HCT116 (cell line): ENCODE measurements around the gene ITPR1. TPM values are rescaled to one million over a fixed set of nuclear protein-coding genes. Genes with fewer than 3 reads are reported as not detected.

ENCODE experiments used
- ATAC-seq: fragments of 200-7000 bp; cut with Tn5 transposase; 2 replicates; pipeline ENCODE4 v1.9.1; 2020; ENCODE audit warnings: mild to moderate bottlenecking, moderate library complexity
- BruUV-seq: library from RNA; stranded (reverse); fragments of 400-500 nt; replicated peaks from 2 replicates; lab custom pipeline; 2021; lab: Mats Ljungman, UMichigan
- CTCF ChIA-PET: fragments of 300-600 bp; sonication (Branson Sonifier 250); formaldehyde crosslinking; loops from one replicate; lab custom pipeline; 2021; ENCODE audit warnings: antibody characterized with exemption; lab: Charles Lee
- POLR2A ChIA-PET: fragments of 300-600, 350-600 bp; sonication (Branson Sonifier 250); formaldehyde crosslinking; loops from one replicate; lab custom pipeline; 2021; ENCODE audit warnings: antibody characterized with exemption; lab: Charles Lee
- RAD21 ChIA-PET, 2 experiments: fragments of 300-600 bp; sonication (Branson Sonifier 250); formaldehyde crosslinking; loops; one replicate each; lab custom pipeline; 2023; ENCODE audit warnings: low total read pairs in 2 of 2; ENCODE audit not compliant: uncharacterized antibody in 2 of 2, unreplicated experiment in 2 of 2, low non-redundant PET in 1 of 2; lab: Charles Lee
- DNase-seq: peaks from one replicate; pipeline ENCODE4 v3.0.0-alpha.2; 2010; ENCODE audit warnings: low read depth, low spot score
- H2AFZ ChIP-seq: fragments of 200-600 bp; shearing (Covaris generic), sonication (generic); 2 replicates; pipeline ENCODE4 v1.6.1; 2017; ENCODE audit warnings: low read depth, mixed run types, mixed read lengths, antibody characterized with exemption, low read length; ENCODE audit not compliant: poor library complexity, severe bottlenecking
- H3K27ac ChIP-seq: 2 replicates; pipeline ENCODE4 v1.5.1; 2012; ENCODE audit warnings: low read depth, low read length
- H3K27me3 ChIP-seq: fragments of 200-600 bp; sonication (generic); 2 replicates; pipeline ENCODE4 v1.6.1; 2016; ENCODE audit warnings: mixed run types, low read length, mixed read lengths; ENCODE audit not compliant: insufficient read depth
- H3K36me3 ChIP-seq, 2 experiments: fragments of 200-500 bp in 1 of 2; fragments of 200-600 bp in 1 of 2; sonication (Bioruptor generic) in 1 of 2; sonication (generic) in 1 of 2; 2 replicates each; pipeline versions ENCODE4 v1.5.1 to v1.6.1; 2014 to 2016; ENCODE audit warnings: low read length in 2 of 2, inconsistent platforms in 1 of 2, mixed read lengths in 1 of 2, mixed run types in 1 of 2; ENCODE audit not compliant: insufficient read depth in 2 of 2, control insufficient read depth in 1 of 2
- H3K4me1 ChIP-seq, 2 experiments: fragments of 200-600 bp in 1 of 2; sonication (generic) in 1 of 2; 2 replicates each; pipeline versions ENCODE4 v1.5.1 to v1.6.1; 2012 to 2017; ENCODE audit warnings: low read length in 2 of 2, inconsistent platforms in 1 of 2, mild to moderate bottlenecking in 1 of 2, mixed read lengths in 1 of 2, mixed run types in 1 of 2, moderate library complexity in 1 of 2; ENCODE audit not compliant: insufficient read depth in 2 of 2, control insufficient read depth in 1 of 2
- H3K4me2 ChIP-seq: fragments of 200-600 bp; sonication (generic); 2 replicates; pipeline ENCODE4 v1.6.1; 2017; ENCODE audit warnings: mixed run types, low read length, mixed read lengths
- H3K4me3 ChIP-seq, 2 experiments: fragments of 200-600 bp in 1 of 2; sonication (generic) in 1 of 2; replicated peaks in 1 of 2; 2 replicates each; pipeline ENCODE4 v1.5.1; 2011 to 2016; ENCODE audit warnings: low read length in 2 of 2, control low read depth in 1 of 2, low read depth in 1 of 2, mild to moderate bottlenecking in 1 of 2, mixed read lengths in 1 of 2, mixed run types in 1 of 2
- H3K79me2 ChIP-seq: fragments of 200-600 bp; sonication (generic); 2 replicates; pipeline ENCODE4 v1.6.1; 2017; ENCODE audit warnings: mild to moderate bottlenecking, mixed run types, low read length, moderate library complexity, mixed read lengths; ENCODE audit not compliant: insufficient read depth
- H3K9ac ChIP-seq: fragments of 200-600 bp; sonication (generic); 2 replicates; pipeline ENCODE4 v1.6.1; 2016; ENCODE audit warnings: low read length, mixed read lengths
- H3K9me2 ChIP-seq: fragments of 200-600 bp; sonication (generic), shearing (Covaris generic); 2 replicates; pipeline ENCODE4 v1.6.1; 2017; ENCODE audit warnings: mixed run types, mild to moderate bottlenecking, moderate library complexity; ENCODE audit not compliant: insufficient read depth
- H3K9me3 ChIP-seq, 2 experiments: fragments of 200-500 bp in 1 of 2; fragments of 200-600 bp in 1 of 2; sonication (Bioruptor generic) in 1 of 2; sonication (generic) in 1 of 2; 2 replicates each; pipeline ENCODE4 v1.6.1; 2014 to 2017; ENCODE audit warnings: low read length in 2 of 2, mixed read lengths in 2 of 2, inconsistent platforms in 1 of 2, low read depth in 1 of 2, mild to moderate bottlenecking in 1 of 2, mixed run types in 1 of 2, moderate library complexity in 1 of 2; ENCODE audit not compliant: control insufficient read depth in 1 of 2, insufficient read depth in 1 of 2
- H4K20me1 ChIP-seq: fragments of 200-600 bp; sonication (generic), shearing (Covaris generic); 2 replicates; pipeline ENCODE4 v1.6.1; 2017; ENCODE audit warnings: mixed run types, mild to moderate bottlenecking, moderate library complexity; ENCODE audit not compliant: insufficient read depth
- CBX3 ChIP-seq: IDR thresholded peaks from 2 replicates; pipeline ENCODE4 v1.6.1; 2012; ENCODE audit warnings: low read depth
- CEBPB ChIP-seq: IDR thresholded peaks from 2 replicates; pipeline ENCODE4 v1.6.1; 2012; ENCODE audit warnings: low read depth
- EGR1 ChIP-seq: IDR thresholded peaks from 2 replicates; pipeline ENCODE4 v1.6.1; 2012; ENCODE audit warnings: low read depth
- ELF1 ChIP-seq: IDR thresholded peaks from 2 replicates; pipeline ENCODE4 v1.6.1; 2012; ENCODE audit warnings: low read depth, borderline replicate concordance
- EZH2 ChIP-seq: fragments of 200-600 bp; sonication (generic); IDR thresholded peaks from 2 replicates; pipeline ENCODE4 v1.6.1; 2017; ENCODE audit warnings: antibody characterized with exemption, mixed run types
- EZH2phosphoT487 ChIP-seq: fragments of 200-600 bp; IDR thresholded peaks from 2 replicates; pipeline ENCODE4 v1.6.1; 2018; ENCODE audit warnings: antibody characterized with exemption, borderline replicate concordance
- JUND ChIP-seq: IDR thresholded peaks from 2 replicates; pipeline ENCODE4 v1.6.1; 2012
- POLR2A ChIP-seq: IDR thresholded peaks from 2 replicates; pipeline ENCODE4 v1.7.0; 2011; ENCODE audit warnings: borderline replicate concordance; ENCODE audit not compliant: insufficient read depth, insufficient read length; ENCODE audit errors: extremely low read depth
- POLR2AphosphoS5 ChIP-seq: IDR thresholded peaks from 2 replicates; pipeline ENCODE4 v1.6.1; 2011; ENCODE audit warnings: mild to moderate bottlenecking, low read depth, low read length, moderate library complexity
- RAD21 ChIP-seq: IDR thresholded peaks from 2 replicates; pipeline ENCODE4 v1.6.1; 2012; ENCODE audit warnings: low read depth, mild to moderate bottlenecking
- YY1 ChIP-seq: IDR thresholded peaks from 2 replicates; pipeline ENCODE4 v1.6.1; 2011; ENCODE audit warnings: low read length, low read depth, moderate library complexity, mild to moderate bottlenecking; ENCODE audit not compliant: insufficient replicate concordance; ENCODE audit errors: extremely low read depth
- ZNF274 ChIP-seq: fragments of 200-500 bp; sonication (Bioruptor generic); IDR thresholded peaks from 2 replicates; pipeline ENCODE4 v1.6.1; 2014; ENCODE audit warnings: mild to moderate bottlenecking, low read depth, low read length, inconsistent platforms
- intact Hi-C: fragments of 100-400 bp; cut with micrococcal nuclease; formaldehyde crosslinking; loops from 2 replicates; pipeline ENCODE4 v1.10.0; 2022
- total RNA-seq: library from RNA; stranded (reverse); gene quantifications from one replicate; pipeline ENCODE4 v1.2.1, GENCODE V29; 2021; ENCODE audit not compliant: unreplicated experiment
- TF ChIP-seq, protein P1 (sequence below): IDR thresholded peaks from 2 replicates; pipeline ENCODE4 v1.6.1; 2012
- TF ChIP-seq, protein P2 (sequence below): IDR thresholded peaks from 2 replicates; pipeline ENCODE4 v1.6.1; 2012
- TF ChIP-seq, protein P3 (sequence below): IDR thresholded peaks from 2 replicates; pipeline ENCODE4 v1.6.1; 2012; ENCODE audit warnings: low read depth

ITPR1 gene
- total RNA-seq, 1 experiment from 2014 or later = 9.2 TPM

DNA sequence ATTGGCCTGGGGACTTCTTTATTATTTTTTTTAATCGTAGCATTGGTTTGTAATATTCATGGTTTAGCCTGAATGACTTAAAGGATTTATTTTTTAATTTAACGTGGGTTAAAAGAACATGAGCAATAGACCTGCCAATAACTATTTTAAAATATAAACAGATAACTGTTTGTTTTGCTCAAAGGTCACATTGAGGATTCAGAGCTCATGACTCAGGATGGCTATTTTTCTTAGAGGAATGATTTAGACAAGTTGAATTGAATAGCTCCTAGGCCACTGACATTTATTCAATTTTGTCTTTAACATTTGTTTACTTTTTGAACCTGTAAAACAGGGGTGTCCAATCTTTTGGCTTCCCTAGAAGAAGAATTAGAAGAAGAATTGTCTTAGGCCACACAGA lies 68.5 kb downstream of the ITPR1 start:
- H2AFZ ChIP-seq = no peak overlapping the region
- no peaks in the 10 kb centered on the region for H3K36me3 ChIP-seq
- H3K4me3 ChIP-seq = no peak overlapping the region
- no peaks in the 10 kb centered on the region for H3K27me3 ChIP-seq
- H3K4me2 ChIP-seq = no peak overlapping the region
- BruUV-seq = no TSS peak
- ChIA-PET RAD21 (no interaction called here), CTCF (no interaction called here), POLR2A (no interaction called here)
- TF ChIP-seq, protein P1, sequence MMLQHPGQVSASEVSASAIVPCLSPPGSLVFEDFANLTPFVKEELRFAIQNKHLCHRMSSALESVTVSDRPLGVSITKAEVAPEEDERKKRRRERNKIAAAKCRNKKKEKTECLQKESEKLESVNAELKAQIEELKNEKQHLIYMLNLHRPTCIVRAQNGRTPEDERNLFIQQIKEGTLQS = no peak
- TF ChIP-seq JUND = no peak
- TF ChIP-seq CBX3 = no peak
- no peak for TF ChIP-seq POLR2AphosphoS5
- TF ChIP-seq POLR2A = no peak
- TF ChIP-seq EZH2phosphoT487 = no peak
- no peak for TF ChIP-seq ELF1
- TF ChIP-seq EGR1 = no peak
- TF ChIP-seq RAD21 = no peak
- H3K9me3 ChIP-seq = no peaks in the 10 kb centered on the region
- H3K9ac ChIP-seq = no peak overlapping the region
- intact Hi-C loops = no loop called here
- no peaks in the 10 kb centered on the region for H3K9me2 ChIP-seq
- DNase-seq (no peak), ATAC-seq (no peak)
- H4K20me1 ChIP-seq = no peaks in the 10 kb centered on the region; the same call in 1 of the 2 replicates
- H3K79me2 ChIP-seq = no peaks in the 10 kb centered on the region
- H3K27ac ChIP-seq = no peak overlapping the region
- no peaks in the 10 kb centered on the region for H3K4me1 ChIP-seq

DNA sequence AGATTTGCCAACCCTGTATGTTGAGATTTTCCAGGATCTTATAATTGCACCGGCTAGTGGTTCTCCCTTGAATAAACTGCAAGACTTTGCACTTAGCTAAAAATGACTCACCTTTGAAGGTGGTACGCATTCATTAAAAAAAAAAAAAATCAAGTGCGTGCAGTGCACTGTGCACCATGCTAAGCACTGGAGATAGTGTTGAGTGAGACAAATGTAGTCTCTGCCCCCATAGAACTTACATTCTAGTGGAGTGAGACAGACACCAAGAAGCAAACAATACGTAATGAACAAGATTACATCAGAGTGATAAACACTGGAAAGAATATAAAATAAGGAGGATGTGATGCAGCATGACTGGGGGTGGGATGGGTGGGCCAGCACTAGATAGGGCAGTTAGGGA lies 69.4 kb downstream of the ITPR1 start:
- no TSS peak for BruUV-seq
- POLR2A ChIA-PET = no interaction called here
- no peak overlapping the region for H2AFZ ChIP-seq
- no peaks in the 10 kb centered on the region for H3K27me3 ChIP-seq
- no peak for DNase-seq
- no peaks in the 10 kb centered on the region for H3K79me2 ChIP-seq
- RAD21 ChIA-PET = no interaction called here
- no peaks in the 10 kb centered on the region for H3K9me3 ChIP-seq
- no peaks in the 10 kb centered on the region for H3K4me1 ChIP-seq
- intact Hi-C loops = no loop called here
- no peak overlapping the region for H3K9ac ChIP-seq
- no peaks in the 10 kb centered on the region for H3K9me2 ChIP-seq
- H3K36me3 ChIP-seq = no peaks in the 10 kb centered on the region
- ATAC-seq = no peak
- H4K20me1 ChIP-seq = no peaks in the 10 kb centered on the region; the same call in 1 of the 2 replicates
- CTCF ChIA-PET = no interaction called here
- no peak overlapping the region for H3K4me3 ChIP-seq
- TF ChIP-seq ZNF274 = no peak
- TF ChIP-seq, protein P2, sequence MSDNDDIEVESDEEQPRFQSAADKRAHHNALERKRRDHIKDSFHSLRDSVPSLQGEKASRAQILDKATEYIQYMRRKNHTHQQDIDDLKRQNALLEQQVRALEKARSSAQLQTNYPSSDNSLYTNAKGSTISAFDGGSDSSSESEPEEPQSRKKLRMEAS = no peak
- TF ChIP-seq, protein P3, sequence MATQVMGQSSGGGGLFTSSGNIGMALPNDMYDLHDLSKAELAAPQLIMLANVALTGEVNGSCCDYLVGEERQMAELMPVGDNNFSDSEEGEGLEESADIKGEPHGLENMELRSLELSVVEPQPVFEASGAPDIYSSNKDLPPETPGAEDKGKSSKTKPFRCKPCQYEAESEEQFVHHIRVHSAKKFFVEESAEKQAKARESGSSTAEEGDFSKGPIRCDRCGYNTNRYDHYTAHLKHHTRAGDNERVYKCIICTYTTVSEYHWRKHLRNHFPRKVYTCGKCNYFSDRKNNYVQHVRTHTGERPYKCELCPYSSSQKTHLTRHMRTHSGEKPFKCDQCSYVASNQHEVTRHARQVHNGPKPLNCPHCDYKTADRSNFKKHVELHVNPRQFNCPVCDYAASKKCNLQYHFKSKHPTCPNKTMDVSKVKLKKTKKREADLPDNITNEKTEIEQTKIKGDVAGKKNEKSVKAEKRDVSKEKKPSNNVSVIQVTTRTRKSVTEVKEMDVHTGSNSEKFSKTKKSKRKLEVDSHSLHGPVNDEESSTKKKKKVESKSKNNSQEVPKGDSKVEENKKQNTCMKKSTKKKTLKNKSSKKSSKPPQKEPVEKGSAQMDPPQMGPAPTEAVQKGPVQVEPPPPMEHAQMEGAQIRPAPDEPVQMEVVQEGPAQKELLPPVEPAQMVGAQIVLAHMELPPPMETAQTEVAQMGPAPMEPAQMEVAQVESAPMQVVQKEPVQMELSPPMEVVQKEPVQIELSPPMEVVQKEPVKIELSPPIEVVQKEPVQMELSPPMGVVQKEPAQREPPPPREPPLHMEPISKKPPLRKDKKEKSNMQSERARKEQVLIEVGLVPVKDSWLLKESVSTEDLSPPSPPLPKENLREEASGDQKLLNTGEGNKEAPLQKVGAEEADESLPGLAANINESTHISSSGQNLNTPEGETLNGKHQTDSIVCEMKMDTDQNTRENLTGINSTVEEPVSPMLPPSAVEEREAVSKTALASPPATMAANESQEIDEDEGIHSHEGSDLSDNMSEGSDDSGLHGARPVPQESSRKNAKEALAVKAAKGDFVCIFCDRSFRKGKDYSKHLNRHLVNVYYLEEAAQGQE = no peak
- TF ChIP-seq EZH2phosphoT487 = no peak
- TF ChIP-seq POLR2AphosphoS5 = no peak
- no peak for TF ChIP-seq EZH2
- no peak for TF ChIP-seq CBX3
- TF ChIP-seq CEBPB = no peak
- no peak for TF ChIP-seq YY1
- no peak for TF ChIP-seq RAD21
- H3K4me2 ChIP-seq = no peak overlapping the region
- H3K27ac ChIP-seq = no peak overlapping the region
